ENCODE results near the gene GPR34. TPM values are rescaled to one million over a fixed set of nuclear protein-coding genes. Genes with fewer than 3 reads are reported as not detected.
A peak's percentile ranks its signal among the peaks of the same experiment; 100 is the strongest.
"Not testable (repeated sequence)": the region's sequence is repeated elsewhere in the genome, so short reads cannot be mapped to it uniquely, and the experiment has no call there.

The GPR34 gene, protein sequence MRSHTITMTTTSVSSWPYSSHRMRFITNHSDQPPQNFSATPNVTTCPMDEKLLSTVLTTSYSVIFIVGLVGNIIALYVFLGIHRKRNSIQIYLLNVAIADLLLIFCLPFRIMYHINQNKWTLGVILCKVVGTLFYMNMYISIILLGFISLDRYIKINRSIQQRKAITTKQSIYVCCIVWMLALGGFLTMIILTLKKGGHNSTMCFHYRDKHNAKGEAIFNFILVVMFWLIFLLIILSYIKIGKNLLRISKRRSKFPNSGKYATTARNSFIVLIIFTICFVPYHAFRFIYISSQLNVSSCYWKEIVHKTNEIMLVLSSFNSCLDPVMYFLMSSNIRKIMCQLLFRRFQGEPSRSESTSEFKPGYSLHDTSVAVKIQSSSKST
- total RNA-seq (under 1 TPM in 1 of 5 donors, not detected in 4; 0.30 TPM), total RNA-seq (0 to 0.65 (median 0.26) reads per million in 29 experiments)
- total RNA-seq (2013), result 0.26 TPM

DNA sequence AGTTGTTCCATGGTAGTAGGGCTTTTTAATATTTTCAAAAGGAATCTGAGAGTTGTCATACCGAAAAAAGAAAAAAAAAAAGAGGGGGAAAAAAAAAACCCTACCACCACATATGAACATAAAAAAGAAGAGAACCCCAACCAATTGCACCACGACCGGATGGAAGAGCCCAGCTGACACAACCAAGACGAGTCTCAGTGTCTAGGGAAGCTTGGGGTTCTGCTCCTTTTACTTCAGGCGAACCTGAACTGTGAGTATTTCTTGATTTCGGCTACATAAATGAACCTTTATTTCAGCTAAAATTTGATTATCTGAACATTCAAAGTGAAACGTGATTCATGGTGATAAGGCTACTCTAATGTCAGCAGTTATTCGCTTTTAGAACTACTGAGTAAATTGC is at the start of gene GPR34:
Gene GPR34, plus strand, starts transcription at position 139 of the 400 bp plus-strand sequence. CDS start 6,661 bp downstream, outside the sequence.
- ATAC-seq (replicated peaks in 1 of 4), result peak in 2 of 4 experiments; percentile 63 to 78
- Mint-ChIP-seq H3K27ac (no peak within 1 kb of the TSS), H3K4me1 (peaks cover 21 to 42% (median 23%) of the 10 kb centered on the region in 3 donors), H3K4me3 (no peak within 1 kb of the TSS), H3K27me3 (peaks cover 0 to 11% of the 10 kb centered on the region in 2 donors), H3K9me3 (no peaks in the 10 kb centered on the region), H3K36me3 (peaks cover 9% of the 10 kb centered on the region)
- Histone ChIP-seq H3K9me3 (no peaks in the 10 kb centered on the region), H3K27me3 (replicated peaks in 1 of 2; ENCODE audit: control insufficient read depth in 2 of 2, extremely low read depth in 1 of 2, insufficient read depth in 2 of 2, low read length in 1 of 2) (no peaks in the 10 kb centered on the region), H3K4me1 (ENCODE audit: control insufficient read depth in 1 of 2, extremely low read depth in 1 of 2, insufficient read depth in 2 of 2, low read length in 2 of 2) (peaks cover 2 to 21% of the 10 kb centered on the region in 2 experiments), H3K4me3 (ENCODE audit: control insufficient read depth in 1 of 2, extremely low read depth in 1 of 2, low read length in 1 of 2) (no peak within 1 kb of the TSS), H3K27ac (ENCODE audit: low read length) (no peak within 1 kb of the TSS), H3K36me3 (ENCODE audit: control insufficient read depth in 2 of 2, extremely low read depth in 1 of 2, insufficient read depth in 1 of 2, low read length in 1 of 2) (no peaks in the 10 kb centered on the region)
- DNase-seq, result peak in 12 of 35 experiments; percentile 0 to 35 (median 4)
- ChIA-PET POLR2A (interaction anchor here in 1 of 2 donors (0.6 kb wide), 1 partner anchor 612 kb away, joined by 3 read pairs; no protein-coding TSS in a partner anchor), CTCF (interaction anchor here in 1 of 2 donors (0.7 kb wide), 1 partner anchor 14 kb away, joined by 3 read pairs; no protein-coding TSS in a partner anchor)
- WGBS (ENCODE audit: insufficient coverage), result no CpG with 5 or more reads among the region's 8 CpGs

DNA sequence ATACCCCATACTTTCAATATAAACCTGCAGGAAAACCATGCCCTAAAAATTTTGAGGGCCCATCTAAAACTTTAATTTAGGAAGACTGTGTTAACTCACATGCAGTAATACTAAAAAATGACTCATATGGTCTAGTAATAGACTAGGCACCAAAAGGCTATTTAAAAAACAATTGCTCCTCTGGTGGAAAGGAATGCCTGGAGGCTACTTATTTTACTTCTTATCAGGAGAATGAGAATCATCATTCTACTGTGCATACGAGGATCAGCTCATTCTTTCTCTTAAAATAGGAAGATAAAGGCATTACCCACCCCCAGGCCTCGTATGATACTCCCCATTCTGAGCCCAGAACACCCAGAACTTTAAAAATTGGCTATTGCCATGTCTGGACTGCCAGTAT is 42.6 kb upstream of the GPR34 start:
- H3K4me1 Mint-ChIP-seq; H3K4me1 ChIP-seq (ENCODE audit: control insufficient read depth in 1 of 2, extremely low read depth in 1 of 2, insufficient read depth in 2 of 2, low read length in 2 of 2); POLR2A ChIA-PET; DNase-seq; H3K36me3 ChIP-seq (ENCODE audit: control insufficient read depth in 2 of 2, extremely low read depth in 1 of 2, insufficient read depth in 1 of 2, low read length in 1 of 2); H3K9me3 ChIP-seq; H3K27me3 ChIP-seq (replicated peaks in 1 of 2; ENCODE audit: control insufficient read depth in 2 of 2, extremely low read depth in 1 of 2, insufficient read depth in 2 of 2, low read length in 1 of 2); H3K27ac Mint-ChIP-seq; ATAC-seq (replicated peaks in 1 of 4); H3K4me3 ChIP-seq (ENCODE audit: control insufficient read depth in 1 of 2, extremely low read depth in 1 of 2, low read length in 1 of 2); H3K4me3 Mint-ChIP-seq; H3K27ac ChIP-seq (ENCODE audit: low read length); CTCF ChIA-PET: not testable (repeated sequence)
- peaks cover 0 to 22% of the 10 kb centered on the region in 2 donors for H3K27me3 Mint-ChIP-seq
- peaks cover 4 to 18% (median 5%) of the 10 kb centered on the region in 3 donors for H3K9me3 Mint-ChIP-seq
- no CpG with 5 or more reads among the region's 2 CpGs for WGBS (ENCODE audit: insufficient coverage)
- peaks cover 55% of the 10 kb centered on the region for H3K36me3 Mint-ChIP-seq

DNA sequence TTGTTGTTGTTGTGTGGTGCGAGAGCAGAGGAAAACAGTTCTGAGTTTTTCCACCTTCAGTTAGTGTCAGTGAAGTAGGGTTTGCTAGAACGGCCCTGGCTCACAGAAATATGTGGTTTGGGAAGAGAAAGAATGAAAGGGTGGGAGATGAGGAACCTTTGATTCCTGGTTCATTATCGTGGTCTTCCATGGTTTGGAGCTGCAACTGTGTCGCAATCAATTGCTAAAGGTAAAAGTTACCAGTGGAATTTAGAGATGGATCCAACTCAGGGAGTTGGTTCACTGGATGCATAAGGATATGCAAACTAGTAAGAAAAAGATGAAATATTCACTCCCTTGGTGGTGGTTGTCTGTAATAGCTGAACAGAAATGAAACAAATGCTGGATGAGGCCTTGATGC is 35.6 kb upstream of the GPR34 start:
- Histone ChIP-seq H3K27me3 (replicated peaks in 1 of 2; ENCODE audit: control insufficient read depth in 2 of 2, extremely low read depth in 1 of 2, insufficient read depth in 2 of 2, low read length in 1 of 2) (no peaks in the 10 kb centered on the region), H3K36me3 (ENCODE audit: control insufficient read depth in 2 of 2, extremely low read depth in 1 of 2, insufficient read depth in 1 of 2, low read length in 1 of 2) (peaks cover 0 to 24% of the 10 kb centered on the region in 2 donors), H3K4me1 (ENCODE audit: control insufficient read depth in 1 of 2, extremely low read depth in 1 of 2, insufficient read depth in 2 of 2, low read length in 2 of 2) (no peaks in the 10 kb centered on the region), H3K27ac (ENCODE audit: low read length) (no peak overlapping the region), H3K9me3 (no peaks in the 10 kb centered on the region), H3K4me3 (ENCODE audit: control insufficient read depth in 1 of 2, extremely low read depth in 1 of 2, low read length in 1 of 2) (no peak overlapping the region)
- H3K4me3 Mint-ChIP-seq, result no peak overlapping the region
- H3K4me1 Mint-ChIP-seq, result no peaks in the 10 kb centered on the region
- ChIA-PET POLR2A (no interaction called here), CTCF (no interaction called here)
- no peak overlapping the region for H3K27ac Mint-ChIP-seq
- WGBS (ENCODE audit: insufficient coverage), result 93% methylated on average over 3 of the region's 4 CpGs
- DNase-seq (no peak), ATAC-seq (replicated peaks in 1 of 4) (no peak)
- peaks cover 0 to 22% of the 10 kb centered on the region in 2 donors for H3K27me3 Mint-ChIP-seq
- peaks cover 80% of the 10 kb centered on the region for H3K36me3 Mint-ChIP-seq
- H3K9me3 Mint-ChIP-seq, result peaks cover 0 to 10% (median 4%) of the 10 kb centered on the region in 3 donors

- H3K27me3 Mint-ChIP-seq, result peaks cover 0 to 22% of the 10 kb centered on the region in 2 donors
- ATAC-seq (replicated peaks in 1 of 4), result no peak
- H3K4me3 Mint-ChIP-seq, result no peak overlapping the region
- Histone ChIP-seq H3K27me3 (replicated peaks in 1 of 2; ENCODE audit: control insufficient read depth in 2 of 2, extremely low read depth in 1 of 2, insufficient read depth in 2 of 2, low read length in 1 of 2) (no peaks in the 10 kb centered on the region), H3K9me3 (no peaks in the 10 kb centered on the region), H3K4me1 (ENCODE audit: control insufficient read depth in 1 of 2, extremely low read depth in 1 of 2, insufficient read depth in 2 of 2, low read length in 2 of 2) (no peaks in the 10 kb centered on the region), H3K36me3 (ENCODE audit: control insufficient read depth in 2 of 2, extremely low read depth in 1 of 2, insufficient read depth in 1 of 2, low read length in 1 of 2) (peaks cover 0 to 36% of the 10 kb centered on the region in 2 donors), H3K4me3 (ENCODE audit: control insufficient read depth in 1 of 2, extremely low read depth in 1 of 2, low read length in 1 of 2) (no peak overlapping the region), H3K27ac (ENCODE audit: low read length) (no peak overlapping the region)
- CTCF ChIA-PET, result interaction anchor here in 1 of 2 donors (0.7 kb wide), 1 partner anchor 756 kb away, joined by 3 read pairs; no protein-coding TSS in a partner anchor
- 100% methylated on average over 1 of the region's 4 CpGs for WGBS (ENCODE audit: insufficient coverage)
- H3K36me3 Mint-ChIP-seq, result peaks cover 76% of the 10 kb centered on the region
- H3K27ac Mint-ChIP-seq, result no peak overlapping the region
- POLR2A ChIA-PET, result interaction anchor here in 1 of 2 donors (0.6 kb wide), 1 partner anchor 11 kb away, joined by 3 read pairs; no protein-coding TSS in a partner anchor
- no peaks in the 10 kb centered on the region for H3K4me1 Mint-ChIP-seq
- no peak for DNase-seq
- H3K9me3 Mint-ChIP-seq, result no peaks in the 10 kb centered on the region
These were observed 33.7 kb upstream of the GPR34 start for GRCh38 chrX:41655101-41655500.

DNA sequence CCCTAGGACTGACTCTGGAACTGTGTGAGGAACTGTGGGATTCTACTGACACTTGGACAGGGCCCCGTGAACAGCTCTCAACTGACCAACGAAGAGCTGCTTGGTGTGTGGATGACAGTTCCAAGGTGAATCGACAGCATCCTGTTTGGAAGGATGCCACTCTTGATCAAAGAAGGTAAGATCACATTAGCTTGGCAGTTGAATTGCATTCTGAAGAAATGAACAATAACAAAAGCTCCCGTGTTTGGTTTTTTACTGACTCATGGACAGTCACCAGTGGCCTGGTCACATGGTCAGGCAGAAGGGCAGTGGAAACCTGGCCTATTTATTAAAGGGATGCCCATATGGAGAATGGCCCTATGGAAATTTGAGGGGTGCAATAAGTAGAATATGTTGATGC is 33.1 kb upstream of the GPR34 start:
- CTCF ChIA-PET, result no interaction called here
- DNase-seq, result no peak

DNA sequence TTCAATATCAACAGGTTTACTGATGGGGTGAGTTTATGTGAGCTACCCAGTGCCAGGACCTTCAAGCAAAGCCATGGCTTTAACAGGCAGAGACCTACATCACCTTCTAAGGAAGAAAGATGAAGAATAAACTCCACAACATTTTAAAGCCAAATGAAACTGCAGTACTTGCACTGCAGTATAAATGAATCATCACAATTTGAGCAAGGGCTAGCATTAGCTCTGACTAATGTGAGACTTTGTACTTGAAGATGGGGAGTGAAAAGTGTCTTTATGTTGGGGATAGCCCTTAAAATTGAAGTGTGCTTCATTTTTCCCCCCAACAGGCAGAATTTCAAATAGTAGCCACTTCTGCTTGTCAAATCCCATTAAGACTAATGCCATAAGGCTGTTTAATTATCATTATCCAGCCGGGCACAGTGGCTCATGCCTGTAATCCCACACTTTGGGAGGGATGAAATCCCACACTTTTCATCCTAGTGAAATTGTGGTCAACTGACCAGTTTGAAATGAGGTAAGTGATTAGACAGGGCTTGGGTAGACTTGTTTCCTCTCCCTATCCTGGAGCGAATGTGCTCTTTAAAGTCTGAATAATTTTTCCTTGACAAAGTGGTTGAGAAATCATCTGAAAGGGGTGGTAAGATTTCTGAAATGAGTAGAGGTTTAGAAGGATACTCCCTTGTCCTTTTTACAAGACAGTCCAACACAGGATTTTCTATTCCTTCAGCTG is 27.2 kb upstream of the GPR34 start:
- Mint-ChIP-seq H3K4me1 (peaks cover 0 to 13% (median 5%) of the 10 kb centered on the region in 3 donors), H3K4me3 (no peak overlapping the region), H3K27ac (no peak overlapping the region), H3K27me3 (peaks cover 0 to 14% of the 10 kb centered on the region in 2 donors), H3K36me3 (peaks cover 47% of the 10 kb centered on the region), H3K9me3 (no peaks in the 10 kb centered on the region)
- DNase-seq (no peak), ATAC-seq (replicated peaks in 1 of 4) (no peak)
- no CpG with 5 or more reads among the region's 2 CpGs for WGBS (ENCODE audit: insufficient coverage)
- Histone ChIP-seq H3K9me3 (no peaks in the 10 kb centered on the region), H3K27ac (ENCODE audit: low read length) (no peak overlapping the region), H3K4me3 (ENCODE audit: control insufficient read depth in 1 of 2, extremely low read depth in 1 of 2, low read length in 1 of 2) (no peak overlapping the region), H3K27me3 (replicated peaks in 1 of 2; ENCODE audit: control insufficient read depth in 2 of 2, extremely low read depth in 1 of 2, insufficient read depth in 2 of 2, low read length in 1 of 2) (no peaks in the 10 kb centered on the region), H3K36me3 (ENCODE audit: control insufficient read depth in 2 of 2, extremely low read depth in 1 of 2, insufficient read depth in 1 of 2, low read length in 1 of 2) (peaks cover 0 to 21% of the 10 kb centered on the region in 2 donors), H3K4me1 (ENCODE audit: control insufficient read depth in 1 of 2, extremely low read depth in 1 of 2, insufficient read depth in 2 of 2, low read length in 2 of 2) (peaks cover 0 to 4% of the 10 kb centered on the region in 2 experiments)
- ChIA-PET CTCF (no interaction called here), POLR2A (interaction anchor here in 1 of 2 donors (0.6 kb wide), 1 partner anchor 22 kb away, joined by 4 read pairs; no protein-coding TSS in a partner anchor)

More for the DNA sequence above, 33.1 kb upstream of the GPR34 start:
- Histone ChIP-seq H3K9me3 (no peaks in the 10 kb centered on the region), H3K27me3 (replicated peaks in 1 of 2; ENCODE audit: control insufficient read depth in 2 of 2, extremely low read depth in 1 of 2, insufficient read depth in 2 of 2, low read length in 1 of 2) (no peaks in the 10 kb centered on the region), H3K27ac (ENCODE audit: low read length) (no peak overlapping the region), H3K4me1 (ENCODE audit: control insufficient read depth in 1 of 2, extremely low read depth in 1 of 2, insufficient read depth in 2 of 2, low read length in 2 of 2) (no peaks in the 10 kb centered on the region), H3K36me3 (ENCODE audit: control insufficient read depth in 2 of 2, extremely low read depth in 1 of 2, insufficient read depth in 1 of 2, low read length in 1 of 2) (peaks cover 0 to 36% of the 10 kb centered on the region in 2 donors), H3K4me3 (ENCODE audit: control insufficient read depth in 1 of 2, extremely low read depth in 1 of 2, low read length in 1 of 2) (no peak overlapping the region)
- WGBS (ENCODE audit: insufficient coverage), result 100% methylated on average over 4 of the region's 4 CpGs
- H3K9me3 Mint-ChIP-seq, result no peaks in the 10 kb centered on the region
- H3K27ac Mint-ChIP-seq, result no peak overlapping the region
- no peak overlapping the region for H3K4me3 Mint-ChIP-seq
- H3K4me1 Mint-ChIP-seq, result no peaks in the 10 kb centered on the region
- H3K36me3 Mint-ChIP-seq, result peaks cover 74% of the 10 kb centered on the region
- POLR2A ChIA-PET, result interaction anchor here in 1 of 2 donors (0.6 kb wide), 1 partner anchor 11 kb away, joined by 3 read pairs; no protein-coding TSS in a partner anchor
- H3K27me3 Mint-ChIP-seq, result peaks cover 0 to 22% of the 10 kb centered on the region in 2 donors
- ATAC-seq (replicated peaks in 1 of 4), result no peak
